ENCODE results near the gene NASP. TPM values are rescaled to one million over a fixed set of nuclear protein-coding genes. Genes with fewer than 3 reads are reported as not detected.

The NASP gene
- total and polyA plus RNA-seq, 2 of the 13 experiments (the other 11 are each of a cell fraction or from before 2014, with no cell fraction given) = 132 to 256 TPM

DNA sequence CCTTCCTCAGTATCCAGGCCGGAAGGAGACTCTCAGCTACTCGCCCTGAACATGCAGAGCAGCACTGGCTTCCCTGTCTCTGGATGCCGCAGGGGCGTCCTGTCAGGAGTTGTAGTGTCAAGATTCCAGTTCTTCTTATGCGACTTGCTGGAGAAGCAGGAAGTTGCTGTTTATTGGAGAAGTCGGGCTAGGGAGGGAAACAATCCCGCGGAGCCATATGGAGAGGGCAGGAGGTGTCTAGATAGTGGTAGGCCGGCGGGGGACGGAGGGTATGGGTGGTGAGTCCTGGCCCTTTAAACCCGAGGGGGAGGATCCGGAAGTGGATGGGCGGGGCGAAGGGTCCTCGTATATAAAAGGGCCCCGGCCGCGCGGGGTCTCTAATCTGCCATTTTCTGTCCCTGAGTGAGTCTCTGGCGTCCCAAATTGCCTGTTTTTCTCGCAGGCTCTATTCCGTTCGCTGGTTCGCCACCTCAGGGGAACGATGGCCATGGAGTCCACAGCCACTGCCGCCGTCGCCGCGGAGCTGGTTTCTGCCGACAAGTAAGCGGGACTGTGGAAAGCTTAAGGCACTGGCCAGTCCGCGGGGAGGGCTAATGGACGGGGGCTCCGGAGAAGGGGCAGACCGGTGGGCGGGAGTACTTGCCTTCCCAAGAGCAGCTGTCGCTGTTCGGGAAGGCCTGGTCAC lies at the start of gene NASP (continued):
- no peak; the same call in 1 of the 2 replicates for TF ChIP-seq ZBTB8A (CRISPR knock-in tag; IDR thresholded peaks at IDR 0.05; ENCODE audit: borderline replicate concordance, low read depth)
- no peak for TF ChIP-seq MLLT10 (CRISPR knock-in tag; IDR thresholded peaks at IDR 0.05)
- no peak for TF ChIP-seq CEBPG (CRISPR knock-in tag; IDR thresholded peaks at IDR 0.05)
- no peak for TF ChIP-seq KDM1A (CRISPR knock-in tag; IDR thresholded peaks at IDR 0.05)
- TF ChIP-seq, protein P1, sequence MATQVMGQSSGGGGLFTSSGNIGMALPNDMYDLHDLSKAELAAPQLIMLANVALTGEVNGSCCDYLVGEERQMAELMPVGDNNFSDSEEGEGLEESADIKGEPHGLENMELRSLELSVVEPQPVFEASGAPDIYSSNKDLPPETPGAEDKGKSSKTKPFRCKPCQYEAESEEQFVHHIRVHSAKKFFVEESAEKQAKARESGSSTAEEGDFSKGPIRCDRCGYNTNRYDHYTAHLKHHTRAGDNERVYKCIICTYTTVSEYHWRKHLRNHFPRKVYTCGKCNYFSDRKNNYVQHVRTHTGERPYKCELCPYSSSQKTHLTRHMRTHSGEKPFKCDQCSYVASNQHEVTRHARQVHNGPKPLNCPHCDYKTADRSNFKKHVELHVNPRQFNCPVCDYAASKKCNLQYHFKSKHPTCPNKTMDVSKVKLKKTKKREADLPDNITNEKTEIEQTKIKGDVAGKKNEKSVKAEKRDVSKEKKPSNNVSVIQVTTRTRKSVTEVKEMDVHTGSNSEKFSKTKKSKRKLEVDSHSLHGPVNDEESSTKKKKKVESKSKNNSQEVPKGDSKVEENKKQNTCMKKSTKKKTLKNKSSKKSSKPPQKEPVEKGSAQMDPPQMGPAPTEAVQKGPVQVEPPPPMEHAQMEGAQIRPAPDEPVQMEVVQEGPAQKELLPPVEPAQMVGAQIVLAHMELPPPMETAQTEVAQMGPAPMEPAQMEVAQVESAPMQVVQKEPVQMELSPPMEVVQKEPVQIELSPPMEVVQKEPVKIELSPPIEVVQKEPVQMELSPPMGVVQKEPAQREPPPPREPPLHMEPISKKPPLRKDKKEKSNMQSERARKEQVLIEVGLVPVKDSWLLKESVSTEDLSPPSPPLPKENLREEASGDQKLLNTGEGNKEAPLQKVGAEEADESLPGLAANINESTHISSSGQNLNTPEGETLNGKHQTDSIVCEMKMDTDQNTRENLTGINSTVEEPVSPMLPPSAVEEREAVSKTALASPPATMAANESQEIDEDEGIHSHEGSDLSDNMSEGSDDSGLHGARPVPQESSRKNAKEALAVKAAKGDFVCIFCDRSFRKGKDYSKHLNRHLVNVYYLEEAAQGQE (IDR thresholded peaks at IDR 0.05; ENCODE audit: borderline replicate concordance in 1 of 2, low read depth in 1 of 2, low read length in 2 of 2) = peak in 1 of 2 experiments; percentile 39; a peak in 1 of 4 replicates
- TF ChIP-seq MBNL3 (CRISPR knock-in tag; conservative IDR thresholded peaks at IDR 0.05) = no peak
- no peak; the same call in 1 of the 2 replicates for TF ChIP-seq TSC22D2 (CRISPR knock-in tag; IDR thresholded peaks at IDR 0.05; ENCODE audit: borderline replicate concordance)
- TF ChIP-seq, protein P2, sequence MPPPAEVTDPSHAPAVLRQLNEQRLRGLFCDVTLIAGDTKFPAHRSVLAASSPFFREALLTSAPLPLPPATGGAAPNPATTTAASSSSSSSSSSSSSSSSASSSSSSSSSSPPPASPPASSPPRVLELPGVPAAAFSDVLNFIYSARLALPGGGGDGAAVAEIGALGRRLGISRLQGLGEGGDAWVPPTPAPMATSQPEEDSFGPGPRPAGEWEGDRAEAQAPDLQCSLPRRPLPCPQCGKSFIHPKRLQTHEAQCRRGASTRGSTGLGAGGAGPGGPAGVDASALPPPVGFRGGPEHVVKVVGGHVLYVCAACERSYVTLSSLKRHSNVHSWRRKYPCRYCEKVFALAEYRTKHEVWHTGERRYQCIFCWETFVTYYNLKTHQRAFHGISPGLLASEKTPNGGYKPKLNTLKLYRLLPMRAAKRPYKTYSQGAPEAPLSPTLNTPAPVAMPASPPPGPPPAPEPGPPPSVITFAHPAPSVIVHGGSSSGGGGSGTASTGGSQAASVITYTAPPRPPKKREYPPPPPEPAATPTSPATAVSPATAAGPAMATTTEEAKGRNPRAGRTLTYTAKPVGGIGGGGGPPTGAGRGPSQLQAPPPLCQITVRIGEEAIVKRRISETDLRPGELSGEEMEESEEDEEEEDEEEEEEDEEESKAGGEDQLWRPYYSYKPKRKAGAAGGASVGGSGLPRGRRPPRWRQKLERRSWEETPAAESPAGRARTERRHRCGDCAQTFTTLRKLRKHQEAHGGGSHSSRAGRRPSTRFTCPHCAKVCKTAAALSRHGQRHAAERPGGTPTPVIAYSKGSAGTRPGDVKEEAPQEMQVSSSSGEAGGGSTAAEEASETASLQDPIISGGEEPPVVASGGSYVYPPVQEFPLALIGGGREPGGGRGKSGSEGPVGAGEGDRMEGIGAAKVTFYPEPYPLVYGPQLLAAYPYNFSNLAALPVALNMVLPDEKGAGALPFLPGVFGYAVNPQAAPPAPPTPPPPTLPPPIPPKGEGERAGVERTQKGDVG (CRISPR knock-in tag; IDR thresholded peaks at IDR 0.05; ENCODE audit: borderline replicate concordance) = no peak
- no peak for TF ChIP-seq NCOA5 (CRISPR knock-in tag; IDR thresholded peaks at IDR 0.05)
- TF ChIP-seq ZNF724P (CRISPR knock-in tag; IDR thresholded peaks at IDR 0.05; ENCODE audit: borderline replicate concordance) = no peak; the same call in 1 of the 2 replicates
- TF ChIP-seq, protein P3, sequence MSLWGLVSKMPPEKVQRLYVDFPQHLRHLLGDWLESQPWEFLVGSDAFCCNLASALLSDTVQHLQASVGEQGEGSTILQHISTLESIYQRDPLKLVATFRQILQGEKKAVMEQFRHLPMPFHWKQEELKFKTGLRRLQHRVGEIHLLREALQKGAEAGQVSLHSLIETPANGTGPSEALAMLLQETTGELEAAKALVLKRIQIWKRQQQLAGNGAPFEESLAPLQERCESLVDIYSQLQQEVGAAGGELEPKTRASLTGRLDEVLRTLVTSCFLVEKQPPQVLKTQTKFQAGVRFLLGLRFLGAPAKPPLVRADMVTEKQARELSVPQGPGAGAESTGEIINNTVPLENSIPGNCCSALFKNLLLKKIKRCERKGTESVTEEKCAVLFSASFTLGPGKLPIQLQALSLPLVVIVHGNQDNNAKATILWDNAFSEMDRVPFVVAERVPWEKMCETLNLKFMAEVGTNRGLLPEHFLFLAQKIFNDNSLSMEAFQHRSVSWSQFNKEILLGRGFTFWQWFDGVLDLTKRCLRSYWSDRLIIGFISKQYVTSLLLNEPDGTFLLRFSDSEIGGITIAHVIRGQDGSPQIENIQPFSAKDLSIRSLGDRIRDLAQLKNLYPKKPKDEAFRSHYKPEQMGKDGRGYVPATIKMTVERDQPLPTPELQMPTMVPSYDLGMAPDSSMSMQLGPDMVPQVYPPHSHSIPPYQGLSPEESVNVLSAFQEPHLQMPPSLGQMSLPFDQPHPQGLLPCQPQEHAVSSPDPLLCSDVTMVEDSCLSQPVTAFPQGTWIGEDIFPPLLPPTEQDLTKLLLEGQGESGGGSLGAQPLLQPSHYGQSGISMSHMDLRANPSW (CRISPR knock-in tag; IDR thresholded peaks at IDR 0.05; ENCODE audit: borderline replicate concordance) = no peak
- TF ChIP-seq, protein P4, sequence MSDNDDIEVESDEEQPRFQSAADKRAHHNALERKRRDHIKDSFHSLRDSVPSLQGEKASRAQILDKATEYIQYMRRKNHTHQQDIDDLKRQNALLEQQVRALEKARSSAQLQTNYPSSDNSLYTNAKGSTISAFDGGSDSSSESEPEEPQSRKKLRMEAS (IDR thresholded peaks at IDR 0.05) = peak; percentile 65; the same call in 1 of the 2 replicates
- TF ChIP-seq, protein P5, sequence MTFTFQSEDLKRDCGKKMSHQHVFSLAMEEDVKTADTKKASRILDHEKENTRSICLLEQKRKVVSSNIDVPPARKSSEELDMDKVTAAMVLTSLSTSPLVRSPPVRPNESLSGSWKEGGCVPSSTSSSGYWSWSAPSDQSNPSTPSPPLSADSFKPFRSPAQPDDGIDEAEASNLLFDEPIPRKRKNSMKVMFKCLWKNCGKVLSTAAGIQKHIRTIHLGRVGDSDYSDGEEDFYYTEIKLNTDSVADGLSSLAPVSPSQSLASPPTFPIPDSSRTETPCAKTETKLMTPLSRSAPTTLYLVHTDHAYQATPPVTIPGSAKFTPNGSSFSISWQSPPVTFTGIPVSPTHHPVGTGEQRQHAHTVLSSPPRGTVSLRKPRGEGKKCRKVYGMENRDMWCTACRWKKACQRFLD (CRISPR knock-in tag; IDR thresholded peaks at IDR 0.05; ENCODE audit: borderline replicate concordance) = peak; percentile 73

Data from HepG2 (cell line).